GM18507 (cell line): Measurements from ENCODE around the gene GABRA5.

Experiments
- DNase-seq: peaks from one replicate; pipeline ENCODE4 v3.0.0; 2011; ENCODE audit warnings: low read depth; ENCODE audit not compliant: insufficient read length; ENCODE audit errors: extremely low spot score
- FAIRE-seq: peaks from 2 replicates; lab custom pipeline; 2011; peaks lifted over from hg19 to GRCh38; lab: Jason Lieb, UNC

The GABRA5 gene

GRCh38 chr15:26899658-26900057 is 32.8 kb downstream of the GABRA5 start:
- DNase-seq (no peak), FAIRE-seq (no peak)

- DNase-seq (no peak), FAIRE-seq (no peak)
Measured at GRCh38 chr15:26901041-26901440, 34.2 kb downstream of the GABRA5 start.

- no peak for FAIRE-seq
- no peak for DNase-seq
Measured at GRCh38 chr15:26910715-26911114, 43.9 kb downstream of the GABRA5 start.

DNA sequence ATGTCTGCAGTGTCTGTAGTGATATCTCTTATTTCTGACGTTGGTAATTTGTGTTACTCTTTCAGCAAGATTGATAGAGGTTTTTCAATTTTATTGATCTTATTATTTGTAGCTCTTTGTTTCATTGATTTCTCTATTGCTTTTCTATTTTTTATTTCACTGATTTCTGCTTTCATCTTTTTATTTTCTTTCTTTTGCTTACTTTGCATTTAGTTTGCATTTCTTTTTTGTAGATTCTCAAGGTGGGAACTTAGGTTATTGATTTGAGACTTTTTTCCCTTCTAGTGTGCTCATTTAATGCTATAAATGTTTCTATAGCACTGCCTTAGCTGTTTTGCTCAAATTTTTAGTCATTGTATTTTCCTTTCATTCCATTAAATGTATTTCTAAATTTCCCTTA is 54.6 kb downstream of the GABRA5 start:
- DNase-seq (no peak), FAIRE-seq (no peak)

DNA sequence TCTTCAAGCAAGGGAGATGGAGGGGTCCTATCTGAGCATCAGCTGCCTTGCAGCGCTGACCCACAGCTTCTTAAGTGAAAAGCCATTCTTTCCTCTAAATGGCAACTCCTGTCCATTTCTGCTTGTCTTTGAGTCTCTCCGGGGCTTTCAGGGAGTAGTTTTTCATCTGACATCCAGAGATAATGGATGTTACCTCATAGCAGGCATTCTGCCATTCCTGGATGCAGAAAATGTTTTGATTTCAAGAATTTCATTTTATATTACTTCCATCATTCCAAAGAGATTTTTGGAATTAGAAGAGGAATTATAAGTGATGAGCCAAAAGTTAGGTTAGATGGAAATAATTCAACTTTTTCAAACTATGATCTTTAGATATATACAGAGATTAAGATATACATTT is 59.2 kb downstream of the GABRA5 start:
- DNase-seq (no peak), FAIRE-seq (no peak)

DNA sequence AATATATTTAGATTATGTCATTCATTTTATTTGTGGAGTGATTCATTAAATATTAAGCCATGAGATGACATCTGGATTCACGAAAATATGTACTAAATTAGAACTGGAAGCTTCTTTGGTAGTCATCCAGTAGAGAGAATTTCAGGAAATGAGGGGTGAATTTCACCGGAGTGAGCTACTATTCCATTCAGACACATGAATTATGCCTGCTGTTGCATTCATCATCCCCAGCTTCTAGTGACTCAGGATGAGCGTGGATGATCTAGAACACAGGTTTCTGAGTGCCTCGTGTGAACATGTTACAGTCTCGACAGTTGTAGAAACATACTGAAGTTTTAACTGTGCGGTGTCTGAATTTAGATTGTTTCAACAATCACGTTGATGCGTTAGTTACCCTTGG is 61.2 kb downstream of the GABRA5 start:
- DNase-seq (no peak), FAIRE-seq (no peak)

GRCh38 chr15:26929588-26929987 is 62.7 kb downstream of the GABRA5 start:
- DNase-seq (no peak), FAIRE-seq (no peak)

- no peak for DNase-seq
- no peak for FAIRE-seq
Measured at GRCh38 chr15:26934848-26935247, 68.0 kb downstream of the GABRA5 start.

DNA sequence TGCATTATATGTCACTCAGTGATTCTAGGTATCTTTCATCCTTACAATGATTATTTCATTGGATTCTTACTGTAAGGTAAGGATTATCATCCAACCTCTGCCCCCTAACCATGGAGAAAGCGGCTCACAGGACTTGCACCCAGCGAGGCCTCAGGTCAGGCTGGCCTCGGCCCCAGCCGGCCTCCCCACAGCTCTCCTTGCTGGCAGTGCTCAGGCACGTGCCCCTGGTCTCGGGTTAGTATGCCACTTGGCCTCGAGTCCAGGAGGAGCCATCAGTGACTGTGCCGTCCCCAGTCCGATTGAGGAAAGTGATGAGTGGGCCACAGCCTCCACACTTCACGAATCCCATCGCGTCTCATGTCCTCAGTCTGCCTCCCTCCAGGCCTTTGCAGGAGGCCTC is 68.5 kb downstream of the GABRA5 start:
- FAIRE-seq (no peak), DNase-seq (no peak)

DNA sequence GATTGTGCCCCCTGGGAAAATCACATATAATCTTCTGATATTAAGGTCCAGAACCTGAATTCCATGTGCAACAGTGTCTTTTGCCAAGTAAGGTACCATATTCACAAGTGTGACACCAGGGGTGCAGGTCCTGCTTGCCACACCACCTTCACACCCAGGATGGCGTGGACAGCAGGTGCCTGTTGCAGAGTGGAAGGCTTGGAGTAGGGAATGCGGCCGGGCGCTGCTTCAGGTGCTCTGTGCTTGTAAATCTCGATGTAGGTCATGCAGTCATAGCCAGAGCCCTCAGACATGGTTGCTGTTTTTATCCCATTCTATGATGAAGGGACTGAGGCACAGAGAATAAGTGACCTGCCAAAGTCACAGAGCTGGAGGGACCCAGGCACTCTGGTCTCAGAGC is 69.6 kb downstream of the GABRA5 start:
- no peak for FAIRE-seq

DNA sequence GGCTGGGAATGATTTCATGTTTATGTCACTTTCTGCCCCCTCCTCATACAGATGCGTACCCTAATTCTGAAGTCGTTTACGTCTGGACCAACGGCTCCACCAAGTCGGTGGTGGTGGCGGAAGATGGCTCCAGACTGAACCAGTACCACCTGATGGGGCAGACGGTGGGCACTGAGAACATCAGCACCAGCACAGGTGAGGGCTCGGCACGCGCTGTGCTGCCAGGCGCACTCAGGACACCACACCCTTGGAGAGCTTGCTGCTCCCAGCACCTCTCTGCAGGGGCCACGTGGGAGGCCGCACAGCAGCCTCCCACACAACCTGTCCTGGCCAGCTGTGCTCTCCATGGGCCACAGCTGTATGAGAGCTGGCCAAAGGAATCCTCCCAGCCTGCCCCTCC is 70.3 kb downstream of the GABRA5 start:
- FAIRE-seq (no peak), DNase-seq (no peak)

More for the DNA sequence above, 69.6 kb downstream of the GABRA5 start:
- DNase-seq: no peak

DNA sequence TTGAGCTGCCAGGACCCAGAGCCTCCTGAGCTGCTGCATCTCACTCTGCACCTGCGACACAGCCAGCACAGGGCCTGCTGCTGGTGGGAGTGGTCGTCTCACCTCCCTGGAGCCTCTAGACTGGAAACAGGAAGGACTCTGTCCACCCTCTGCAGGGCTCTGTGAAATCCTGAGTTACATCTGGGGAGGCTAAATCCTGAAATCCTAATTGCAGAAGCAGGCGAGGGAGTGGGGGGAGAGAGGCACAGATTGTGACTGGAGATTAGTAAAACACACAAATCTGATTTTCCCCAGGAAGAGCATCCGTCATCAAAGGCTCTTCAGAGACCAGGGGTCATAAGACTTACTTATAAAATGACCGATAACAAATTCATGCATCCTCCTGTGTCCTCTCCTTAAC is 72.5 kb downstream of the GABRA5 start:
- no peak for FAIRE-seq
- no peak for DNase-seq

- FAIRE-seq (no peak), DNase-seq (no peak)
Measured at GRCh38 chr15:26941489-26941888, 74.6 kb downstream of the GABRA5 start.

DNA sequence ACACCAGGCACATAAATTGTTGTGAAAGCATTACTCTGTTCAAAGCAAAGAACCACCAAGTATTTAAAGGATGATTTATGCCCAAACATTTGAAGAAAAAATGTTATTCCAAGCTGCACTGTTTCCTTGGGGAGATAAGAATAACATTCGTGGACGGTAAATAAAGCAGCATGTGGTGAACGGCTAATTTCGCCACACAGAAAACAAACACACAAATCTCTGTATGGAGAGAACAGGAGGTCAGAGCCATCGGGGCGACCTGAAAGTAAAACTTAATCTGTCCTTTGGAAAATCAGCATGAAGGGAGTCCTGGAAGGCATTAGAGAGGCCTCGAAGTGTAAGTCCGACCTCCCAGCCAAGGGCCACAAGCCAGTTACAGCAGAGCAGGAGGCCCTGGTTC is 77.0 kb downstream of the GABRA5 start:
- DNase-seq (no peak), FAIRE-seq (no peak)

DNA sequence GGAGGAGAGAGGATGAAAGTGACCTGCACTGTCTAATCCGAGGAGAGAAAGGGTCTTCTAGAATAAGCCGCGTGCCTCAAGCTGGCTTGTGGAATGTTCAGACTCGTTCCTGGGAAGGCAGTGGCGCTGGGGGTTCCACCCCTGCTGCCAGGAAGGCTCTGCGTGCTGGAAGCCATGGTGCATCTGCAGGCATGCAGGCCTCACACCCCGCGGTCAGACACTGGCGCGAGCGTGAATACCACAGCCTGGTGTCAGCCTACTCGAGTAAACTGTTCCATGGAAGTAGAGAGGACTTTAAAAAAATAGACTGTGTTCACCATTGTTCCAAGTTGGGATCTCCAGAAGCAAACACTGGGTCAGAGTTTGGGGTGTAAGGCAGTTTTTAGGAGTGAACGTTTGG is 78.2 kb downstream of the GABRA5 start:
- DNase-seq (no peak), FAIRE-seq (no peak)

- FAIRE-seq: no peak
- no peak for DNase-seq
Measured at GRCh38 chr15:26950001-26950400, 83.1 kb downstream of the GABRA5 start.

DNA sequence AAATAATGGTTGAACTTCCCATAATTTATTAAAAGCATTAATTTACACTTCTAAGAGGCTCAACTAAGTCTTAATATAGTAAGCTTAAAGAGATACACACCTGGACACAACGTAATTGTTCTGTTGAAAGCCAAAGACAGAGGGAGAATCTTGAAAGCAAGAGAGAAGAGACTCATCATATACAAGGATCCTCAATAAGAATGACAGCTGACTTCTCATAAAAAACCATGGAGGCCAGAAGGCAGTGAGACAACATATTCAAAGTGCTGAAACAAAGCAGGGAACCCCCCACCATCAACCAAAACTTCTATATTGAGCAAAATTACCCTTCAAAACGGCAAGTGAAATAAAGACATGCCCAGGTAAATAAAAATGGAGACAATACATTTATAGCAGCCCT is 87.5 kb downstream of the GABRA5 start:
- no peak for DNase-seq
- no peak for FAIRE-seq

GRCh38 chr15:26967719-26968269 is 100.9 kb downstream of the GABRA5 start:
- DNase-seq: no peak

GRCh38 chr15:26968806-26969205 is 101.9 kb downstream of the GABRA5 start:
- no peak for FAIRE-seq
- DNase-seq: no peak

More at GRCh38 chr15:26967719-26968269, 100.9 kb downstream of the GABRA5 start:
- no peak for FAIRE-seq

GRCh38 chr15:26970712-26971210 is 103.9 kb downstream of the GABRA5 start, which contains the start of gene GABRG3:
GABRG3 (plus strand) TSS chr15:26971181.
- FAIRE-seq (no peak), DNase-seq (no peak)

DNA sequence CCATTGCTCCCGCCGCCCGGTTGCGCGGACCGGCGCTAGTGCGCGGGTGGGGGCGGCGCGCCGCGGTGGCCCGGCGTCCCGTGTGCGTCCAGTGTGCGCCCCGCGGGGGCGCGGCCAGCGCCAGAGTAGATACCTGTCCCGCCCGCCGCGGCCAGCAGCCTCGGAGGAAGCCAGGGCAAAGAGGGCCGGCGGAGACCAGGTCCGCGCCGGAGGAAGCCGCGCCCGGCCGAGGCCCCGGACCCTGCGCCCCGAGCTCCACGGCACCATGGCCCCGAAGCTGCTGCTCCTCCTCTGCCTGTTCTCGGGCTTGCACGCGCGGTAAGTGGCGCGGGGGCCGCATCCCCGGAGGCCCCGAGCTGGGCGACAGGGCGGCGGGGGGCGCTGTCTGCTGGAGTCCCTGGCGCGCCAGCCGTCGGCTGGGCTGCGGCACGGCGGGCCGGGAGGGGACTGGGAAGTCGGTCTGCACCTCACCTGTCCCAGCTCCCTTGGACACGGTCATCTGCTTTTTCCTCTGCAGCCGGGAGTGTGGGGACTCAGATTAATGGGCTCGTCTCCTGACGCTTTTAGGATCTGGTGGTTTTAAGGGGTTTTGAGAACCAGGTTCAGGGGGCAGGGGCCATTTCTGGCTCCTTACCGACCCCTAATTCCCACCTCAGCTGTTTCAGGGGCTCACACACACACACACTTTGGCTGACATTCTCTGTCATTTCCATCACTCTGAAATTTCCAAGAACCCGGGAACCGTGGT is 104.6 kb downstream of the GABRA5 start:
- no peak for FAIRE-seq
- DNase-seq: no peak
